NCI-H2171 (cell line): Measurements from ENCODE around the gene OMA1.
"Not testable (repeated sequence)": the region's sequence is repeated elsewhere in the genome, so short reads cannot be mapped to it uniquely, and the experiment has no call there.

ENCODE experiments used
- DNase-seq: peaks from one replicate; lab custom pipeline; 2025; lab: John Stamatoyannopoulos, UW

OMA1 gene

GRCh38 chr1:58528518-58528917 is 18.0 kb downstream of the OMA1 start:
- DNase-seq = no peak

- DNase-seq = no peak
These were observed 22.1 kb downstream of the OMA1 start for GRCh38 chr1:58524353-58524945.

GRCh38 chr1:58515794-58516401 is 30.6 kb downstream of the OMA1 start:
- DNase-seq = peak; percentile 68

- no peak for DNase-seq
These were observed 32.6 kb downstream of the OMA1 start for GRCh38 chr1:58513956-58514355.

- DNase-seq = no peak
These were observed 37.9 kb downstream of the OMA1 start for GRCh38 chr1:58508629-58509028.

- no peak for DNase-seq
These were observed 41.2 kb downstream of the OMA1 start for GRCh38 chr1:58505286-58505685.

- DNase-seq = no peak
These were observed 44.0 kb downstream of the OMA1 start for GRCh38 chr1:58502519-58502918.

GRCh38 chr1:58500043-58500442 is 46.5 kb downstream of the OMA1 start:
- no peak for DNase-seq

GRCh38 chr1:58497499-58497898 is 49.0 kb downstream of the OMA1 start:
- no peak for DNase-seq

GRCh38 chr1:58496042-58496441 is 50.5 kb downstream of the OMA1 start:
- no peak for DNase-seq

GRCh38 chr1:58488914-58489313 is 57.6 kb downstream of the OMA1 start:
- not testable (repeated sequence) for DNase-seq

- no peak for DNase-seq
These were observed 59.5 kb downstream of the OMA1 start for GRCh38 chr1:58487002-58487401.

GRCh38 chr1:58481962-58482361 is 64.6 kb downstream of the OMA1 start:
- DNase-seq = no peak

GRCh38 chr1:58480191-58480590 is 66.3 kb downstream of the OMA1 start:
- DNase-seq = no peak

GRCh38 chr1:58477390-58477789 is 69.1 kb downstream of the OMA1 start:
- no peak for DNase-seq

GRCh38 chr1:58476179-58476578 is 70.3 kb downstream of the OMA1 start:
- no peak for DNase-seq

- DNase-seq = no peak
These were observed 77.0 kb downstream of the OMA1 start for GRCh38 chr1:58469476-58469875.

GRCh38 chr1:58469016-58469415 is 77.5 kb downstream of the OMA1 start:
- no peak for DNase-seq

GRCh38 chr1:58468612-58469011 is 77.9 kb downstream of the OMA1 start:
- no peak for DNase-seq

GRCh38 chr1:58466630-58467241 is 79.8 kb downstream of the OMA1 start:
- DNase-seq = no peak

- DNase-seq = no peak
These were observed 80.5 kb downstream of the OMA1 start for GRCh38 chr1:58465825-58466629.

- DNase-seq = no peak
These were observed 81.3 kb downstream of the OMA1 start for GRCh38 chr1:58465176-58465575.

- DNase-seq = no peak
These were observed 86.1 kb downstream of the OMA1 start for GRCh38 chr1:58460469-58460868.
